HG03066 (cell line): ENCODE data around the gene PHAF1.
"Not testable (repeated sequence)": the region's sequence is repeated elsewhere in the genome, so short reads cannot be mapped to it uniquely, and the experiment has no call there.

ENCODE experiments used
- ATAC-seq: cut with Tn5 transposase; IDR thresholded peaks from one replicate; pipeline ENCODE4 v1.9.1; 2021; ENCODE audit warnings: low read depth; ENCODE audit not compliant: unreplicated experiment

PHAF1 gene

DNA sequence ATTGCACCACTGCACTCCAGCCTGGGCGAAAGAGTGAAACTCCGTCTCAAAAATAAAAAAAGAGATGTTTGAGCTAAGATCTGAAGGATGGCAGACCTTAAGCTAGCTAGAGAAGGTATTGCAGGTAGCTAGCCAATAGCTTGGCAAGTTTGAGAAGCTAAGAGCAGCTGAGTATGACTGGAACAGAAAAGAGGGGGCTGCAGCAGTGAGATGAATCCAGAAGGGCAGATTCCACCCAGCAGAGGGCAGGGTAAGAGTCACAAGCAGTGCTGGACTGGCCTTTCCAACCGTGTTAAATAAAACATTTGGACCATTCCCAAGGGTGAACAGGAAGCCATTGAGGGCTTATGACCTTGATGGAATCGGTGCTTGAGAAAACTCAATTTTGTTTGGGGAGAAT, 5.7 kb upstream of the PHAF1 start:
- no peak for ATAC-seq

DNA sequence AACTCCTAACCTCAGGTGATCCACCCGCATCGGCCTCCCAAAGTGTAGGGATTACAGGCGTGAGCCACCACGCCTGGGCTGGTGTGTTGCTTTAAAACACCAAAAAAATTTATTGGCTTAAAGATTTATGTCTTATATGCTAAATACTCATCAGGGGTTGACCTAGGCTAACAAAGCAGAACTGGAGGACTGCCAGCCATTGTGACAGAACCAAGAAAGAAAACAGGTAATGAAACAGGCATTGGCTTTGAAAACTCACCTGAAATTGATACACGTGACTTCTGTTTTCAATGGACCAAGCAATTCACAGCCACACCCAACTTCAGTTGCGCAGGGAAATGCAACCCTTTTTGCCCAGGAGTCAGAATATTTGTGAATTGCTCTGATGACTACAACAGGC, 4.9 kb upstream of the PHAF1 start:
- no peak for ATAC-seq

DNA sequence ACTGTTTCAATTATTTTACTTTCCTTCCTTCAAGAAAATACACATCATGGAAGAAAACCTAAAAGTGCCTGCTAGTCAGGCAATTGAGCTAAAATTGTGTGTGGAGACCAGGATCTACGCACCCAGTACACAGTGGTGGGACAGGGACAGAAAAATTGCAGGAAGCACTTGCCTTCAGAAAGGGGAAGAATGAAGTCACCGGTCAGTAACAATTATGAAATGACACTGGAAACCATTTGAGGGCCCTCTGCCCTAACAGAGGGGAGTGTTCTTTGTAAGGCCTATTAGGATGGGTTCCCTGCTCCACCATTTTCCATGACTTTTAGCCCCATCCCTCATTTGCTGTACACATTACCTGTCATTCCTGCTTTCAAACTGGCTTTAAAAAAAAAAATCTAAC, 4.5 kb upstream of the PHAF1 start:
- no peak for ATAC-seq

DNA sequence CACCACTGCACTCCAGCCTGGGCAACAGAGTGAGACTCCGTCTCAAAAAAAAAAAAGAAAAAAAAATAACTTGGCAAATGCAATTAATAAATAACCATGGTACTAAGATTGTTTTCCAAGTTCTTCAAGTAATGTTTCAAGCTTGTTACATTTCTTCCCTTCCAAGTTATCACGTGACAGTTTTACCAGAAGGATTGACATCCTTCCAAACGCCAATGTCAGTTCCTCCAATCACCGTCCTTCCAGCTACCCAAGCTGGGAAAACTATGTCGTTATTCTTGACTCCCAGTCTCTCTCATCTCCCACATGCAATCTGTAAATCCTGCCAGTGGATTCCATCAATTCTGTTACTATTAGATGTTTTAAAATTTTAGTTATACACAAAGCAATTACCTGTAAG, 3.9 kb upstream of the PHAF1 start:
- no peak for ATAC-seq

DNA sequence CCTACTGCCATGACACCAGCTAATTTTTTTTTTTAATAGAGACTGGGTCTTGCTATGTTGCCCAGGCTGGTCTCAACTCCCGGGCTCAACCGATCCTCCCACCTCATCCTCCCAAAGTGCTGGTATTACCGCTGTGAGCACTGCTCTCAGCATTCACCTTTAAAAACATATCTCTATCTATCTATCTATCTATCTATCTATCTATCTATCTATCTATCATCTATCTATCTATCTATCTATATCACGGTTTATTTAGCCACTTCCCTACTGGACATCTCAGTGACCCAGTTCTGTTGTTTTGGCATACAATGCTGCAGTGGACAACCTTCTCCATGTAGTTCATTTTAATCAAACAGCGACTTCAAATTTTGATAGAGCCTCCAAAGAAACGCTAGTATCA, 1.3 kb upstream of the PHAF1 start:
- no peak for ATAC-seq

DNA sequence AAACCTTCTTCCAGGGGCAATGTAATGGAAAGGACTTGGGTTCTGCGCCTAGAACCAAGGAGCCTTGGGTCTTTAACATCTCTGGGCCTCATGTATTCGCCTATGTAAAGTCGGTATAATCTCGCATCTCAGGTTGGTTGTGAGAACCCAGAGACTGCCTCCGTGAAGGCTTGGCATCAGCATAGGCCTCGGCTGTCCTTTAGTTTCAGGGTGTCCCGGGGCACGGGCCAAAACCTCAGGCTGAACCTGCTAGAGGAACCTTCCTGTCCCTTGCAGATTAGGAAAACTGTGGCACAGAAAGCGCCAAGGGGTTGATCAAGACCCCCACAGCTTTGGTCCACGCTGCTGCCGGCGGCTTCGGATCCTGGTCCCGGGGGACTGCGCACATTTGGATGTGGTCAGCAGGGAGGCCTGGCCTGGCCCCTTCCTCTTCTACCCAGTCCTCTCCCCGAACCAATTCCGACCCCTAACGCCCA, 772 bp upstream of the PHAF1 start:
- no peak for ATAC-seq

DNA sequence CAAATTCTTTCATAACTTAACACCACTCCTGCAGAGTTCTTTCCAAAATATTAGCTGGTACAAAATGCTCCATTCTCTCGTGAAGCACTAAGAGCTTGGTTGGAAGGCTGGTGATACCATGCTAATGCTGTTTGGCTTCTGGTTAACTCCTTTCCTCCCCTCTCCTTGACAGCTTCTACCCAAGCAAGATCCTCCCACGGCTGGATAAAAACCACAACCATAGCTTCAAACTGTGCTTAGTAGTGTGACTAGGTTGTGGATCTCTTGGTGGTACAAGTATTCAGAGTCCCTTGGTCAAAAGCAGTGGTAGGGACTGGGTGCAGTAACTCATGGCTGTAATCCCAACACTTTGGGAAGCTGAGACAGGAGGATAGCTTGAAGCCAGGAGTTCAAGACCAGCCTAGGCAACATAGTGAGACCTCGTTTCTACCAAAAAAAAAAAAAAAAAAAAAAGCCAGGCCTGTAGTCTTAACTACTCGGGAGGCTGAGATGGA, 2.3 kb downstream of the PHAF1 start:
- ATAC-seq: no peak

DNA sequence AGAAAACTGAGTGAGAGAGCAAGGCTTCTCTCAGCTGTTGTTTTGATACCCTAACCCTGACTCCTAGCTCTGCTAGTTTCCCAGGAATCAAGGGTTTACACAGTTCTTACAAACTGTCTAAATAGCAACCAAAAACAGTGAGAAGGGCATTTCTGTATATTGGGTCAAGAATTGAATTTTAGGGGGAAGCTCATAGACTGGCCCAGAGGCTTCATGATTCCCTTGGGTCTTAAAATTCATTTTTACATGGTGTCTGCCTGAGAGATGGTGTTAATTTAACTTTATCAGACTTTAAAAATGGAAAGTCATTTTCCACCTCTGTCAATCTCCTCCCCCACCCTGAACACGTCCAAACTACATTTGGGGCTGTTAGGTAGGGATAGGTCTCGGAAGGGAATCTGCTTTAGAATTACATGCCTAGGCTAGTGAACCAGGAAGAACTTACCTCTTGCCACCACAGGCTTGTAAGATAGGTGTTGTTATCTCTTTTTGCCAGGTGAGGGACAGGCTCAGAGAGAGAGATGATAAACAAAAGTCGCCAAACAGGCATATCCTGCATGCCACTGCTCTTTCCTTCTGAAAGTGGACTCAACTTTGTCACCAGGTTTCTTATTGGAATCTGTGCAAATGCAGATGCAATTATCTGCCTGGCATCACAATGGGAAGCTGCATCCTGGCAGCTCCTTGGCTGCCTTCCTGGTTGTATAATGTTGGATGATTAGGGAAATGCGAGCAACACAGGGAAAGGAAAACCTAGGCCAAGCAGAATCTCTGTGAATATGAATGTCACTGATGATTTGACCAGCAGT, 3.1 kb downstream of the PHAF1 start:
- no peak for ATAC-seq

DNA sequence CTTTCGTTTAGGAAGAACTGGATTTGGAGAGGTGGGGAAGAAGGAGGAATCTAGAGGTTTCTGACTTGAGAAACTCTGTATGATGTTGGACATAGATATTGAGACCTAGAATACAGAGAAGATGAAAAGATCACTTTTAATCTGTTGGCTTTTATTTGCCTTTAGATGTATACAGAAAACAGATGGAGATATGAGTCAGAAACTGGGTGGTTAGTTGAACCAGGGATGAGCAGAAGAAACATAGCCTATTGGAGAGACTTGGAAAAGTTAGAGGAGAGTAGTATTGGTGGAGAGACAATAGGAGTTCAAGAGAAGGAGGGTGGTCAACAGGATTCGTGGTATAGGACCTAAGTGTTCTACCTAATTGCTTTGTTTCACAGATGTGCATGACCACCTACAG, 5.1 kb downstream of the PHAF1 start:
- ATAC-seq: no peak

DNA sequence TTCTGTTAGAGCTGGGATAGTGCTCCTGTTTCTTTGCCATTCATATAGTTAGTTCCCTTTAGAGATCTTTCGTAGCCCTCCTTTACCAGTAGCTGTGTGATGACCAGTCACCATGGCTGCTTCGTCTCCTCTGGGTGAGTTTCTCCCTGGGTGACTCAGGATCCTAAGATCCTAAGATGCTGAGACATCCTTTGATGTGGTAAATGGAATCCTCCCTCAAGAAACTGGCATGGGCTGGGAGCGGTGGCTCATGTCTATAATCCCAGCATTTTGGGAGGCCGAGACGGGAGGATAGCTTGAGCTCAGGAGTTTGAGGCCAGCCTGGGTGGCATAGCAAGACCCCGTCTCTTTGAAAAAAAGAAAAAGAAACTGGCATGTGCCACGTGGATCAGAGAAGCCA, 5.9 kb downstream of the PHAF1 start:
- no peak for ATAC-seq

DNA sequence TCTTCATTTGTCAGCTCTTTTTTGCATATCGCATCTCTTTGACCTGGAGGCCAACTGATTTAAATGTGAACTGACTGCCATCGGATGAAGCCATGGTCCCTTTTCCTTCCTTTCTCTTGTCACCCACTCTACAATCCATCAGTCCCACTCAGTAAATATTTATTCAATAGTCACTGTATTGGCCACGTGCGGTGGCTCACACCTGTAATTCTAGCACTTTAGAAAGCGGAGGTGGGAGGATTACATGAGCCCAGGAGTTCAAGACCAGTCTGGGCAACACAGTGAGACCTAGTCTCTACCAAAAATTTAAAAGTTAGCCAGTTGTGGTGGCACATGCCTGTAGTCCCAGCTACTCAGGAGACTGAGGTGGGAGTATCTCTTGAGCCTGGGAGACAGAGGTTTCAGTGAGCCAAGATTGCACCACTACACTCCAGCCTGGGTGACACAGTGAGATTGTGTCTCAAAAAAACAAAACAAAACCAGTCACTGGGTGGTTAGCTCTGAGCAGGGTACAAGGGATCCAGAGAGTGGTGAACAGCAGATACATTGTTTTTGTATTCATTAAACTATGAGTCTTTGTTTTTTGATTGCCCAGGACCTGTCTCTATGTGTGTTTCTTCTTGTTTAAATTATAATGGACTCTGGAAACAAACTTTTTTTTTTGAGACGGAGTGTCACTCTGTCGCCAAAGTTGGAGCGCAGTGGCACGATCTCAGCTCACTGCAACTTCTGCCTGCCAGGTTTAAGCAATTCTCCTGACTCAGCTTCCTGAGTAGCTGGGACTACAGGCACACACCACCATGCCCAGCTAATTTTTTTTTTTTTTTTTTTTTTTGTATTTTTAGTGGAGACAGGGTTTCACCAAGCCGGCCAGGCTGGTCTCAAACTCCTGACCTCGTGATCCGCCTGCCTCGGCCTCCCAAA, 6.9 kb downstream of the PHAF1 start:
- ATAC-seq: no peak

DNA sequence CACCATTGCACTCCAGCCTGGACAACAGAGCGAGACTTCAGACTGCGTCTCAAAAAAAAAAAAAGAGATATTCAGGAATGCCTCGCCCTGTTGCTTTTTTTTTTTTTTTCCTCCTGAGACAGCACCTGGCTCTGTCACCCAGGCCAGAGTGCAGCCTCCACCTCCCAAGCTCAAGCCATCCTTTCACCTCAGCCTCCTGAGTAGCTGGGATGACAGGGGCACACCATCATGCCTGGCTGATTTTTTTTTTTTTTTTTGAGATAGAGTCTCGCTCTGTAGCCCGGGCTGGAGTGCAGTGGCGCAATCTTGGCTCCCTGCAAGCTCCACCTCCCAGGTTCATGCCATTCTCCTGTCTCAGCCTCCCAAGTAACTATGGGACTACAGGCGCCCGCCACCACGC, 8.0 kb downstream of the PHAF1 start:
- no peak for ATAC-seq

DNA sequence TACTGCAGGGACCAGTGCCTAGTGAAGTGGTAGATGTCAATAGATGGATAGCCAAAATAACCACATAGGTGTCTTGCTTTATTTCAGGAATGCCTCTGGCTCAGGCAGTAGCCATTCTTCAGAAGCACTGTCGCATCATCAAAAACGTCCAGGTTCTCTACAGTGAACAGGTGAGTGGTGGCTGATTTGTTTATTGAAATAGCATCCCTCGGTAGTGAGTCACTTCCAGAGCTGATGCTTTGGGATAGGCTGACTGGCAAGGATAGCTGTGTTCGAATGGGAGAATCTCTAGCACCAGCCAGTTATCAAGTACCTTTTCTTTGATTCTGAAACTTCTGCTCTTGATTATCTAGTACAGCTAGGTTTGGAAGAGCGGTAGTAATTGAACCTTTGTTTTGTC, 10.3 kb downstream of the PHAF1 start:
- no peak for ATAC-seq

DNA sequence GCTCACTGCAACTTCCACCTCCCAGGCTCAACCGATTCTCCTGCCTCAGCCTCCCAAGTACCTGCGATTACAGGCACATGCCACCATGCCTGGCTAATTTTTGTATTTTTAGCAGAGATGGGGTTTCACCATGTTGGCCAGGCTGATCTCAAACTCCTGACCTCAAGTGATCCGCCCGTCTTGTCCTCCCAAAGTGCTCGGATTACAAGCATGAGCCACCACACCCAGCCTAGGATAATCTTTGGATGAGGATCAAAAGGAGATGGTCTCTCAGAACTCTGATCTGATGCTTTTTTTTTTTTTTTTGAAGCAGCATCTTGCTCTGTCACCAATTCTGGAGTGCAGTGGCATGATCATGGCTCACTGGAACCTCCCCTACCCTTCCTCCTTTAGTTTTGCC, 13.1 kb downstream of the PHAF1 start:
- ATAC-seq: not testable (repeated sequence)

DNA sequence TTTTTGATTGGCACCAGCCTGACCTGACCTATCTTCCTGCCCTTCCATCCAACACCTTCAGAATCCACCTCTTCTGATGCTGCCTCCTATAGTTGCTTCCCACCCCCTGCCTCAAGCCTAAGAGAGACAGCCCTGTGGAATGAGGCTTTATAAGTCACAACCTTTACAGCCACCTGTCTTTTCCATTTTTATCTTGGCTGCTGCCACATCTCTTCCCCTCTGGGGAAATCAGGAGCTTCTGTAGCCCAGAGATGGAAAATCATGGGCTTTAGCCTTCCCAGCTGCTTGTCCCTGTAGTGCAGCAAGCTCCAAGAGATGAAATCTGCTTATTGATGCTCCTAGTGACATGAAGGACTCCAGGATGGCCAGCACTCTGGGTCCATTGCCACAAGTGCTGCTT, 18.7 kb downstream of the PHAF1 start:
- no peak for ATAC-seq

DNA sequence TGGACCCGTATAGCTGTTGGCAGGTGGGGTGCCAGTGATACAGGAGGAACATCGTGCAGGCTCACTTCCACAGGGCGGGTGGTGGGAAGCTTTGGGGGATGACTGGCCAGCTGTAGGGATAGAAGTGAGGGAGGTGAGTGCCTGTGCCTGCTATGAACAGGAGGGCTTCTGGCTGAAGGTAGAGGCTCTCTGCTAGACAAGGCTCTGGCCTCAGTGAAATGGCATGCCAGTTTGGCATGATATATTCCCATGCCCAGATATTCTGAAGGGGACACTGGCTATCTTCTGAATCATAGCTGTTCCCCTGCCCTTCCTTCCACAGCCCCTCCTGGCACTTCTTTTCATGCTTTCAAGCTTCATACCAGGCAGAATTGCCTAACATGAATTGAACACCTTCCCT, 19.1 kb downstream of the PHAF1 start:
- ATAC-seq: no peak

DNA sequence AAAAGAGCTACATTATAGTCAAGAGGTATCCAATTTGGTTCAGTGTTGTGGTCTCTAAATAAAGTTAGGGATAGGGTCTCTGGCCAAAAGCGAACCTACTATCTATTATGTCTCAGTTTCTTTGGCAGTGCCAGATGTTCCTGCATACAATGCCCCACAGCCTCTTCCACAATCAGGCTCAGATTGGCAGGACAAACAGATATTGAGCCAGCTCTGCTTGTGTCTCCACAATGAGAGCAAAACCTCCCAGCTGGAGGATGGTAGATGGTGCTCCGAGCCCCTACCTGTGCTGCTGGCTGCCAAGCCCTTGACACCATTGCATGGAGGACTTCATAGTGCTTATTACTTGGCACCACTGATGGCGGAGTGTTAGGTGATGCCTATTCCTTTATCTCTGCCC, 19.7 kb downstream of the PHAF1 start:
- no peak for ATAC-seq

DNA sequence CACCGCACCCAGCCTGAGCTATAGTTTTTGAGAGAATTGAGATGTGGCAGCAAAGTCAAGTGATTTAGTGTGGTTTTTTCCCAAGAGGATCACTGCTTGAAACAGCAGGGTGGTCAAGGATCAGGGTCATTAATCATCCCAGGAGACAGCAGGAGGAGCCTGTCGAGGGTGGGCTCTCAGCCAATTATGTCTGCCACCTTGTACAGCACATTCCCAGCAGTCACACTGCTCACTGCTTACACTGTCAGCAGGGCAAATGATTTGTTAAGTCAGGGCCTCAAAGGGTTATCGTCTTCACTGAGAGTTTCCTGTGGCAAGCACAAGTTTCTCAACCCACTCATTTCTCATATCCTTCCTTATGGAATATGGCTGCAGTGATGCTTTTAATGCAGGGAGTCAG, 27.9 kb downstream of the PHAF1 start:
- no peak for ATAC-seq

DNA sequence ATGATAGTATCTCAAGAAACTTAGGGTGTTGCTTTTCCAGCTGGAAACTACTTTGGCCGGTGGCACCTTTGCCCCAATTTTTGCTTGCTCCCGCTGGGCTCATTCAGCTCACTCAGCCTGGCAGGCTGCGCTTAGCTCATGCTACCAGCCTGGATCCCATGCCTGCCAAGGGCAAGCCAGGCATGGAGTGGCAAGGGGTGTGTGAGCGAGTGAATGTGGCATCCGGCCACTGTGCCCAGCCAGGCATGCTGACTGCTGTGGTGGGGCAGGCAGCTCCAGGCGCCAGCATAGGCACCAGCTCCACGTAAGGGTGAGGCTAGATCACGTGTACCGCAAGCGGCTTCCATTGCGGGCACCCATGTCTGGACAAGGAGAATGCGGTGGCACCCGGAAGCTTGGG, 31.6 kb downstream of the PHAF1 start:
- ATAC-seq: no peak

DNA sequence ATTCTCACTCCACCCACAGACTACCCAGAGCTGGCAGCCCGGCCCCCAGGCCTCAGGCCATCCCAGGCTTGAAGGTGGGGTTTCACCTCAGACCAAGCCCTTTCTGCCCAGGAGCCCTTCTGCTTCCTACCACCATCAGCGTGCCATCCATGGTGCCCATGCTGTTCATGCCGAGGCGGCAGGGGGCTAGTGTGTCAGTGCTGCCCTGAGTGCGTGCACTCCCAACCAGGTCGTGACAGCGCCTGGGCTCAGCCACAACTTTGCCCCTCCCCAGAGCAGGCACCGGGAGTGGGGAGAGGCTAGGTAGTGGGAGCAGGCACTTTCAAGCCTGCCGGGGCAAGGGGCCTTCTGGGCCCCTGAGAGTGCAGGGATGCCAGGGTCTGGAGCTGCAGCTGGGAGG, 32.6 kb downstream of the PHAF1 start:
- no peak for ATAC-seq

DNA sequence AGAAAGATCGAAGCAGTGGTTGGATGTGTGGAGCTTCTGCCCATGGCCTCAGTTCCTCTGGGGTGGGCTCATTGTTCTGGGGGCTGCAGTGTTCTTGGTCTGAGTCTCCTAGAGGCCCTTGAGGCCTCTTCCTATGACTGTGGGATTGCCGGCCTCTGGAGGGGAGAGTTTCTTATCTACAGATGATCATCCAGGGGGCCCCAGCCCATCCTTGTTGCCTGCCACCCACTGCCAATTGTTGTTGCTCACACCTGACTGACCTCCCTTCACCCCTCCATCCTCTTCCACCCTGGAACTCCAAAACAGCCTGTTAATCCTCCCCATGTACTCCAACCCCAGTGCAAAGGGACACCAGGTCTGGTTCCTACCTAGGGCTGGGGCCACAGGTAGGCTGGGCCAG, 35.2 kb downstream of the PHAF1 start:
- no peak for ATAC-seq

DNA sequence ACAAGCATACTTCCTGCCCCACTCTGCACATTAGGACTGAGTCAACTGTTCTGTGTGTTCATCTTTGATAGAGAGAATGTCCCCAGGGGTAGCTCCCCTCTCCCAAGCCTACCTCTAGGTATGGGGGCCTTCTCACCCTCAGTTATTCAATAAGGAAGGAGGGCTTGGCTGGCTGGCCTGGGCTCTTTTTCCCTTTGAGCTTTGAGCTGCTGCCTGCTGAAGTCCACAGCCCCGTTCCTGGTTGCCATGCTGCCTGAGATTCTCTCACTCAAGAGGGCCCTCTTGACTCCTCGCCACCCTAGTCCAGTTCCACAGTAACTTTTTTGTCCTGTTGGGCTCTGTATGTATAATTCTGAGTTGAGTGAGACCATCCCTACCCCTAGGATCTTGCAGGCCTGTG, 36.0 kb downstream of the PHAF1 start:
- no peak for ATAC-seq
